RWPE1 (cell line): Measurements from ENCODE around the gene FAM50A.

ENCODE experiments used
- CTCF ChIA-PET: fragments of 350-600 bp; sonication (Branson Sonifier 250); formaldehyde crosslinking; extraction: SDS; loops from one replicate; lab custom pipeline; 2021; lab: Yijun Ruan, JAX
- POLR2A ChIA-PET: fragments of 400-600 bp; formaldehyde crosslinking; extraction: SDS; loops from one replicate; lab custom pipeline; 2020; ENCODE audit warnings: antibody characterized with exemption; ENCODE audit not compliant: low non-redundant PET; lab: Yijun Ruan, JAX
- DNase-seq: peaks from one replicate; pipeline ENCODE4 v3.0.0; 2012; ENCODE audit warnings: low spot score
- H3K27ac ChIP-seq: fragments of 450-650 bp; 2 replicates; pipeline ENCODE4 v1.5.1; 2017
- TF ChIP-seq, protein P1 (sequence below): fragments of 450-650 bp; conservative IDR thresholded peaks from 2 replicates; pipeline ENCODE4 v1.5.1; 2017; ENCODE audit warnings: low read depth, mild to moderate bottlenecking

FAM50A gene

DNA sequence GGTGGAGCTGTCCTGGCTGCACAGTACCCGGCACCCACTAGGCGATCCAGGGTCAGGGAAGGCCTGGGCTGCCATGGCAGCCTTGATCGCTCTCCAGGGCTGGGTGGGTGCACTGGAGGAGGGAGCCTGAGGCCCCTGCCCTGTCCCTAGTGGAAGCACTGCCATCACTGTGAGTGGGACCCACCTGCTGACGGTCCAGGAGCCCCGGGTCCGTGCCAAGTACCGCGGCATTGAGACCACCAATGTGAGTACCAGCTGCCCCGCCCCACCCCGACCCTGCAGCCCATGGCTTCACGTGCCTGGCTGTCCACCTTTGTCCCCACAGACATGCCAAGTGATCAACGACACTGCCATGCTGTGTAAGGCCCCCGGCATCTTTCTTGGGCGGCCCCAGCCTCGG, 23.0 kb downstream of the FAM50A start:
- no peak for DNase-seq
- POLR2A ChIA-PET, result no interaction called here
- no peak overlapping the region for H3K27ac ChIP-seq
- TF ChIP-seq, protein P1, sequence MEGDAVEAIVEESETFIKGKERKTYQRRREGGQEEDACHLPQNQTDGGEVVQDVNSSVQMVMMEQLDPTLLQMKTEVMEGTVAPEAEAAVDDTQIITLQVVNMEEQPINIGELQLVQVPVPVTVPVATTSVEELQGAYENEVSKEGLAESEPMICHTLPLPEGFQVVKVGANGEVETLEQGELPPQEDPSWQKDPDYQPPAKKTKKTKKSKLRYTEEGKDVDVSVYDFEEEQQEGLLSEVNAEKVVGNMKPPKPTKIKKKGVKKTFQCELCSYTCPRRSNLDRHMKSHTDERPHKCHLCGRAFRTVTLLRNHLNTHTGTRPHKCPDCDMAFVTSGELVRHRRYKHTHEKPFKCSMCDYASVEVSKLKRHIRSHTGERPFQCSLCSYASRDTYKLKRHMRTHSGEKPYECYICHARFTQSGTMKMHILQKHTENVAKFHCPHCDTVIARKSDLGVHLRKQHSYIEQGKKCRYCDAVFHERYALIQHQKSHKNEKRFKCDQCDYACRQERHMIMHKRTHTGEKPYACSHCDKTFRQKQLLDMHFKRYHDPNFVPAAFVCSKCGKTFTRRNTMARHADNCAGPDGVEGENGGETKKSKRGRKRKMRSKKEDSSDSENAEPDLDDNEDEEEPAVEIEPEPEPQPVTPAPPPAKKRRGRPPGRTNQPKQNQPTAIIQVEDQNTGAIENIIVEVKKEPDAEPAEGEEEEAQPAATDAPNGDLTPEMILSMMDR, result no peak
- CTCF ChIA-PET, result no interaction called here

DNA sequence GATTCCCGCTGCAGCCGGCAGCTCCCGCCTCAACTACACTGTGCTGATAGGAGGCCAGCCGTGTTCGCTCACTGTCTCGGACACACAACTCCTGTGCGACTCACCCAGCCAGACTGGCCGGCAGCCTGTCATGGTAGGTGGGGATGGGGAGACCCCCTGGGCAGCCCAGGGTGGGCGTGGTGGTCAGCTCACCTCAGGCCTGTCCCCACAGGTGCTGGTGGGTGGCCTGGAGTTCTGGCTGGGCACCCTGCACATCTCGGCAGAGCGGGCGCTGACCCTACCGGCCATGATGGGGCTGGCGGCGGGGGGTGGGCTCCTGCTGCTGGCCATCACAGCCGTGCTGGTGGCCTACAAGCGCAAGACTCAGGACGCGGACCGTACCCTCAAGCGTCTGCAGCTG, 23.6 kb downstream of the FAM50A start:
- POLR2A ChIA-PET, result no interaction called here
- no peak for DNase-seq
- CTCF ChIA-PET, result no interaction called here
- H3K27ac ChIP-seq, result no peak overlapping the region
- TF ChIP-seq, protein P1, result no peak

DNA sequence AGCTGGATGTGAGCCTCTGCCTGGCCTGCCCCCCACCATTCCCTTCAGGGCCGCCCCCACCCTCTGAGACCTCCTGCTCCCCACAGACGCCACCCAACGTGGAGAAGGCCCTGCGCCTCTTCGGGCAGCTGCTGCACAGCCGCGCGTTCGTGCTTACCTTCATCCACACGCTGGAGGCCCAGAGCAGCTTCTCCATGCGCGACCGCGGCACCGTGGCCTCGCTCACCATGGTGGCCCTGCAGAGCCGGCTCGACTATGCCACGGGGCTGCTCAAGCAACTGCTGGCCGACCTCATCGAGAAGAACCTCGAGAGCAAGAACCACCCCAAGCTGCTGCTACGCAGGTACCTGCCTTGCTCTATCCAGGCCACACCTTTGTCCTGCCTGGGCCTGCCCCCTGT, 24.3 kb downstream of the FAM50A start:
- POLR2A ChIA-PET, result no interaction called here
- CTCF ChIA-PET, result no interaction called here
- DNase-seq, result no peak
- no peak overlapping the region for H3K27ac ChIP-seq
- TF ChIP-seq, protein P1, result no peak

DNA sequence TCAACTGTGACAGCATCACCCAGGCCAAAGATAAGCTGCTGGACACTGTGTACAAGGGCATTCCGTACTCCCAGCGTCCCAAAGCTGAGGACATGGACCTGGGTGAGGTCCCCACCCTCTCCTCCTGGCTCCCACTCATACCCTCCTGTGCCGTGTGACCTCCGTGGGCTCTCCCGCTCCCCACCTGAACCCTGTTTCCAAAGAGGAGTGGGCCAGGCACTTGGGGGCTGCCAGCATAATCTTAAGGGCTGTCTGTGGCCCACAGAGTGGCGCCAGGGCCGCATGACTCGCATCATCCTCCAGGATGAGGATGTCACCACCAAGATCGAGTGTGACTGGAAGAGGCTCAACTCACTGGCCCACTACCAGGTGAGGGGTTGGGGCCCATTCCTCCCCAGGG, 25.2 kb downstream of the FAM50A start:
- ChIA-PET CTCF (no interaction called here), POLR2A (no interaction called here)

DNA sequence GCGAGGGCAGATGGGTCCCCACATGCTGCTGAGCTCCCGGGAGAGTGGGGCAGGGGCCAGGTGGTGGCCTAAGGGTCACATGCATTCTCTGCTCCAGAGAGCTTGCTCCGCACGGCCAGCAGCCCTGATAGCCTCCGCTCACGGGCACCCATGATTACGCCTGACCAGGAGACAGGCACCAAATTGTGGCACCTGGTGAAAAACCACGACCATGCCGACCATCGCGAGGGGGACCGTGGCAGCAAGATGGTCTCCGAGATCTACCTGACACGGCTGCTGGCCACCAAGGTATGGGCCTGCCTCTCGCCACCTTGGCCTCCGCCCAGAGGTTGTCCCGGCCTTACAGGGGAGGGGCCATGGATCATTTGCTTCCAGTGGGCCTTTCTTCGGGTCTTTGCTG, 25.9 kb downstream of the FAM50A start:
- CTCF ChIA-PET, result no interaction called here
- POLR2A ChIA-PET, result no interaction called here
- TF ChIP-seq, protein P1, result no peak
- DNase-seq, result no peak
- no peak overlapping the region for H3K27ac ChIP-seq

More for the DNA sequence above, 25.2 kb downstream of the FAM50A start:
- DNase-seq, result no peak
- TF ChIP-seq, protein P1, result no peak
- no peak overlapping the region for H3K27ac ChIP-seq

DNA sequence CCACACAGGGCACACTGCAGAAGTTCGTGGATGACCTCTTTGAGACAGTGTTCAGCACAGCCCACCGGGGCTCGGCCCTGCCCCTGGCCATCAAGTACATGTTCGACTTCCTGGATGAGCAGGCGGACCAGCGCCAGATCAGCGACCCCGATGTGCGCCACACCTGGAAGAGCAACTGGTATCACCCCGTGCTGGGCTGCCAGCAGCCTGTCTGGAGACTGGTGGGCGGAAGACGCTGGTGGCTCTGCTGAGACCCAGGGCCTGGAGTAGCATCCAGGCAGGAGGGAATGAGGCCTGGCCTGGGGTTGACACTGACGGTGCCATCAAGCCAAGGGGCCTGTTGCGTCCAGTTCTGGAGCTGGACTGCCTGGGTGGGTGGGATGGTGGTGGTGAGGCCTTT, 26.5 kb downstream of the FAM50A start:
- no peak for DNase-seq
- TF ChIP-seq, protein P1, result no peak
- ChIA-PET POLR2A (no interaction called here), CTCF (no interaction called here)
- no peak overlapping the region for H3K27ac ChIP-seq
